ENCODE data around the gene FNDC8.
"Not testable (repeated sequence)": the region's sequence is repeated elsewhere in the genome, so short reads cannot be mapped to it uniquely, and the experiment has no call there.

FNDC8 gene

GRCh38 chr17:35101725-35102124 is 19.7 kb upstream of the FNDC8 start:
- H3K4me1 ChIP-seq (ENCODE audit: control insufficient read depth, low read length) = no peaks in the 10 kb centered on the region
- H3K4me2 ChIP-seq (ENCODE audit: low read length) = no peak overlapping the region
- no peak overlapping the region for H3K4me3 ChIP-seq (ENCODE audit: low read length)
- TF ChIP-seq EZH2phosphoT487 (IDR thresholded peaks at IDR 0.05; ENCODE audit: borderline replicate concordance, low read length) = no peak
- TF ChIP-seq CTCF (IDR thresholded peaks at IDR 0.05; ENCODE audit: low read depth, low read length, poor library complexity, severe bottlenecking) = no peak
- no peaks in the 10 kb centered on the region for H3K9me3 ChIP-seq (ENCODE audit: control insufficient read depth, insufficient read depth, low read length)
- H3F3A ChIP-seq (ENCODE audit: control insufficient read depth, insufficient read depth) = no peaks in the 10 kb centered on the region; the same call in 1 of the 2 replicates
- H4K20me1 ChIP-seq (ENCODE audit: control insufficient read depth, insufficient read depth, low read depth, low read length) = no peaks in the 10 kb centered on the region
- H3K9me2 ChIP-seq (replicated peaks; ENCODE audit: control insufficient read depth, low read length) = no peaks in the 10 kb centered on the region
- H3K79me2 ChIP-seq (ENCODE audit: control insufficient read depth, low read length) = no peaks in the 10 kb centered on the region
- peaks cover 69% of the 10 kb centered on the region for H3K36me3 ChIP-seq (ENCODE audit: control insufficient read depth, low read length)
- no peaks in the 10 kb centered on the region for H3K27me3 ChIP-seq (ENCODE audit: control insufficient read depth, low read length)
- no peak overlapping the region for H3K27ac ChIP-seq (ENCODE audit: low read depth, low read length)

- H3K27me3 ChIP-seq (ENCODE audit: control insufficient read depth, low read length) = no peaks in the 10 kb centered on the region
- H3F3A ChIP-seq (ENCODE audit: control insufficient read depth, insufficient read depth) = no peaks in the 10 kb centered on the region
- no peaks in the 10 kb centered on the region for H3K9me2 ChIP-seq (replicated peaks; ENCODE audit: control insufficient read depth, low read length)
- H3K4me2 ChIP-seq (ENCODE audit: low read length) = no peak overlapping the region
- no peaks in the 10 kb centered on the region for H3K4me1 ChIP-seq (ENCODE audit: control insufficient read depth, low read length)
- H4K20me1 ChIP-seq (ENCODE audit: control insufficient read depth, insufficient read depth, low read depth, low read length) = no peaks in the 10 kb centered on the region
- H3K9me3 ChIP-seq (ENCODE audit: control insufficient read depth, insufficient read depth, low read length) = no peaks in the 10 kb centered on the region
- no peaks in the 10 kb centered on the region for H3K79me2 ChIP-seq (ENCODE audit: control insufficient read depth, low read length)
- H3K4me3 ChIP-seq (ENCODE audit: low read length) = no peak overlapping the region
- H3K27ac ChIP-seq (ENCODE audit: low read depth, low read length) = no peak overlapping the region
- peaks cover 73% of the 10 kb centered on the region for H3K36me3 ChIP-seq (ENCODE audit: control insufficient read depth, low read length)
- TF ChIP-seq CTCF (IDR thresholded peaks at IDR 0.05; ENCODE audit: low read depth, low read length, poor library complexity, severe bottlenecking) = no peak
- TF ChIP-seq EZH2phosphoT487 (IDR thresholded peaks at IDR 0.05; ENCODE audit: borderline replicate concordance, low read length) = no peak
These were observed 18.1 kb upstream of the FNDC8 start for GRCh38 chr17:35103271-35103670.

- Histone ChIP-seq H3K4me3 (ENCODE audit: low read length) (no peak overlapping the region), H3K4me1 (ENCODE audit: control insufficient read depth, low read length) (no peaks in the 10 kb centered on the region), H3K79me2 (ENCODE audit: control insufficient read depth, low read length) (peaks cover 4% of the 10 kb centered on the region; the same call in 1 of the 2 replicates), H3K4me2 (ENCODE audit: low read length) (no peak overlapping the region), H3F3A (ENCODE audit: control insufficient read depth, insufficient read depth) (no peaks in the 10 kb centered on the region), H4K20me1 (ENCODE audit: control insufficient read depth, insufficient read depth, low read depth, low read length) (no peaks in the 10 kb centered on the region), H3K27me3 (ENCODE audit: control insufficient read depth, low read length) (no peaks in the 10 kb centered on the region), H3K36me3 (ENCODE audit: control insufficient read depth, low read length) (peaks cover 59% of the 10 kb centered on the region), H3K27ac (ENCODE audit: low read depth, low read length) (no peak overlapping the region), H3K9me3 (ENCODE audit: control insufficient read depth, insufficient read depth, low read length) (no peaks in the 10 kb centered on the region), H3K9me2 (replicated peaks; ENCODE audit: control insufficient read depth, low read length) (no peaks in the 10 kb centered on the region)
- TF ChIP-seq EZH2phosphoT487 (IDR thresholded peaks at IDR 0.05; ENCODE audit: borderline replicate concordance, low read length) (no peak), CTCF (IDR thresholded peaks at IDR 0.05; ENCODE audit: low read depth, low read length, poor library complexity, severe bottlenecking) (no peak)
These were observed 16.5 kb upstream of the FNDC8 start for GRCh38 chr17:35104844-35105450.

GRCh38 chr17:35110791-35111190 is 10.6 kb upstream of the FNDC8 start:
- not testable (repeated sequence) for H3K27me3 ChIP-seq (ENCODE audit: control insufficient read depth, low read length); H3K9me2 ChIP-seq (replicated peaks; ENCODE audit: control insufficient read depth, low read length); H3K9me3 ChIP-seq (ENCODE audit: control insufficient read depth, insufficient read depth, low read length); H4K20me1 ChIP-seq (ENCODE audit: control insufficient read depth, insufficient read depth, low read depth, low read length); H3F3A ChIP-seq (ENCODE audit: control insufficient read depth, insufficient read depth); H3K27ac ChIP-seq (ENCODE audit: low read depth, low read length); H3K4me3 ChIP-seq (ENCODE audit: low read length); H3K4me2 ChIP-seq (ENCODE audit: low read length); H3K4me1 ChIP-seq (ENCODE audit: control insufficient read depth, low read length)
- Histone ChIP-seq H3K79me2 (ENCODE audit: control insufficient read depth, low read length) (peaks cover 40% of the 10 kb centered on the region), H3K36me3 (ENCODE audit: control insufficient read depth, low read length) (peaks cover 26% of the 10 kb centered on the region)
